Sigmoid colon (tissue), 7 donors: ENCODE measurements around the gene SMIM36. TPM values are rescaled to one million over a fixed set of nuclear protein-coding genes. Genes with fewer than 3 reads are reported as not detected.
A peak's percentile ranks its signal among the peaks of the same experiment; 100 is the strongest.

ENCODE experiments used
- DNase-seq: peaks from one replicate; pipeline ENCODE4 v3.0.0-alpha.2; 2019
- H3K27ac ChIP-seq, 4 donors: fragments of 200-600 bp; sonication (generic); one replicate each; pipeline ENCODE4 v1.5.1; 2016 to 2019; ENCODE audit warnings: mild to moderate bottlenecking in 1 of 4
- H3K27me3 ChIP-seq, 3 donors: fragments of 200-600 bp; sonication (generic); one replicate each; pipeline ENCODE4 v1.5.1; 2019; ENCODE audit warnings: mild to moderate bottlenecking in 1 of 3
- H3K36me3 ChIP-seq, 4 donors: fragments of 200-600 bp; sonication (generic); one replicate each; pipeline ENCODE4 v1.5.1; 2016 to 2019
- H3K4me1 ChIP-seq, 4 donors: fragments of 200-600 bp; sonication (generic); one replicate each; pipeline ENCODE4 v1.5.1; 2017 to 2019
- H3K4me3 ChIP-seq, 4 donors: fragments of 200-600 bp; sonication (generic); one replicate each; pipeline ENCODE4 v1.5.1; 2017 to 2019; ENCODE audit warnings: mild to moderate bottlenecking in 2 of 4, moderate library complexity in 1 of 4
- H3K9me3 ChIP-seq, 4 donors: fragments of 200-600 bp in 3 of 4; sonication (generic) in 3 of 4; one replicate each; pipeline versions ENCODE4 v1.5.1 to v1.6.1; 2013 to 2019
- EP300 ChIP-seq, 4 donors: sonication (generic); formaldehyde crosslinking; IDR thresholded peaks; one replicate each; pipeline ENCODE4 v1.6.1; 2017; ENCODE audit warnings: antibody characterized with exemption in 4 of 4
- POLR2A ChIP-seq, 2 donors: fragments of 450-650 bp; IDR thresholded peaks; one replicate each; pipeline ENCODE4 v1.6.1; 2016; ENCODE audit warnings: antibody characterized with exemption in 2 of 2, mild to moderate bottlenecking in 2 of 2, moderate library complexity in 2 of 2
- POLR2AphosphoS5 ChIP-seq, 4 donors: sonication (generic); formaldehyde crosslinking; IDR thresholded peaks; one replicate each; pipeline ENCODE4 v1.6.1; 2017; ENCODE audit warnings: antibody characterized with exemption in 4 of 4
- WGBS, 2 donors: extraction: QIAGEN DNeasy Blood & Tissue Kit; methylation state at CpG; one replicate each; pipeline ENCODE4 v1.1.7; 2013; 5-methylcytosine and 5-hydroxymethylcytosine counted together
- intact Hi-C: fragments of 100-400 bp; cut with DNase I; formaldehyde crosslinking; loops from one replicate; pipeline ENCODE4 v1.15.1; 2023
- polyA plus RNA-seq, 3 donors: library from polyadenylated mRNA; stranded (reverse); fragments of 200-250 nt; gene quantifications; one replicate each; pipeline ENCODE4 v1.2.3, GENCODE V29; 2013
- total RNA-seq, 4 donors: library from RNA; depleted of rRNA; stranded (reverse); fragments of >200 nt; gene quantifications; one replicate each; pipeline ENCODE4 v1.1.0, GENCODE V29; 2016
- TF ChIP-seq, protein P1 (sequence below), 4 experiments: fragments of 450-650 bp in 3 of 4; fragments of 200-600 bp in 1 of 4; IDR thresholded peaks; one replicate each; pipeline ENCODE4 v1.5.1; 2016 to 2019; ENCODE audit warnings: antibody characterized with exemption in 4 of 4, mild to moderate bottlenecking in 3 of 4, moderate library complexity in 2 of 4
- donor health status: healthy with polysubstance abuse.
- donor health status: Bipolar disorder and iron deficiency.
- donor health status: healthy.

Gene SMIM36
- total and polyA plus RNA-seq, 7 donors, result not detected

DNA sequence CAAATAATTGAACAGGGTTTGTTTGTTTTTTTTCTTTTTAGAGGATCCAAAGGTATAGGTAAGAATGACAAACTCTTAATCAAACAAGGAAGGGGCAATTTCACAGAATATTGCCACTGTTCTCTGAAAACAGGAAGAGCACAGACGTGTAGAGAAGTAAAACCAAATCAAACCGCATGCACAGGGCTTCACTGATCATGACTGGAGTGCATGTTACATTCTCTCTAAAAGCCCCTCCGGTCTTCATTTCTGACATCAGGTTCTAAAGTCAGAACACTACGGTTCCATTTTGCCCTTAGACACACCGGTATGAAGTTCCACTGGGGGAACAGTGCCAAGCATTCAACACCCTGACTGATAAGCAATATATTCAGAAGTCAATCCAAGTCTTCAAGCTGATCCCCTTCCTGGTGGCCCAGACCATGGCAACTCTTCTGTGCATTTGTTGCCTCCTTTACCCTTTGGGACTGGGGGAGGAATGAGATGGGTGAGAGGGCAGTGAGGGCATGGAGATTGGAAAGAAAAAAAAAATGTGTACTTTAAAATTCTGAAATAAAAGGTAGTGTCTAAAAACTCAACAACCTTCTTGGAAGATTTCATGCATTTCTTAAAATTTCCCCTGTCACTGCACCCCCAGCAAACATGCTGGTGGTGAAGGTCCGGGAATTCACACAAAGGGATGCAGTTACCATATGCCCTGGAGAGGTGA lies 91.0 kb downstream of the SMIM36 start:
- H3K27ac ChIP-seq, result peak overlapping the region; percentile 90 to 97 (median 94)

DNA sequence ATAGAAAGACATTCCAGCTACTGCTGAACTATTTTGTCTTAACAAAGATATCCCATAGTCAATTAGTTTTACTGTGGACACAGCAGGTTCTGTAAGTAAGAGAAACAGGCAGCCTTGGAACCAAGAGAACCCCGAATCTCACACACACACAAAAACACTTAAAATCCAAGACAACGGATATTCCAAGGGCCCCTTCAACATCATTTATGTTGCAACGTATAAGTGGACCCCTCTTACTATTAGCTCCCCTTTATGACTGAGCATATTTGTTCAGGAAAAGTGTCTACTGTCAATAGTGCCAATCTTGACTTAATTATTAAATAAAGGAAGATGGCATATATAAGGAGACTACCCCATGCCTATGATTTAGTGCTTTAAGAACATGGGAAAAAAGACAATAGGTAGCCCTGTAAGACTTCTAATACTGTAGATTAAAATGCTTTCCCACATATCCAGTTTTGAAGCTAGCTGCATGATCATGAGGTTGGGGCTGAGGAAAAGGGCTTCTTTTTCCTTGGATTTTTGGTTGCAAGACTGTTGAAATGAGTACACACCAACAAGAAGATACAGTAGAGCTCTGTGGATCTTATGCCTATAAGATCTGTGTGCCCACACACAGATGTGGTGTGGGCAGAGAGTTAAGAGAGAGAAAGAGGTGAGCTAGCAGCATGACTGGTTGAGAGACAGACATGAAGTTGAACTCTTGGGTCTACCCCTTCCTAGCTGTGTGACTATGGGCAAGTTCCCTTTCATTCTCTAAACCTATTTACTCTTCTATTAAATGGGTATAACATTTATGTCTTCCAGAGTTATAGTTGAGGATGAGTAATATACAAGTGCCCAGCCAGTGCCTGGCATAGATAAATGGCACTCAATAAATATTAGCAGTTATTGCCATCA lies 92.6 kb downstream of the SMIM36 start:
- peak overlapping the region in 2 of 4 donors; percentile 96 to 97 for H3K27ac ChIP-seq
- TF ChIP-seq, protein P1, sequence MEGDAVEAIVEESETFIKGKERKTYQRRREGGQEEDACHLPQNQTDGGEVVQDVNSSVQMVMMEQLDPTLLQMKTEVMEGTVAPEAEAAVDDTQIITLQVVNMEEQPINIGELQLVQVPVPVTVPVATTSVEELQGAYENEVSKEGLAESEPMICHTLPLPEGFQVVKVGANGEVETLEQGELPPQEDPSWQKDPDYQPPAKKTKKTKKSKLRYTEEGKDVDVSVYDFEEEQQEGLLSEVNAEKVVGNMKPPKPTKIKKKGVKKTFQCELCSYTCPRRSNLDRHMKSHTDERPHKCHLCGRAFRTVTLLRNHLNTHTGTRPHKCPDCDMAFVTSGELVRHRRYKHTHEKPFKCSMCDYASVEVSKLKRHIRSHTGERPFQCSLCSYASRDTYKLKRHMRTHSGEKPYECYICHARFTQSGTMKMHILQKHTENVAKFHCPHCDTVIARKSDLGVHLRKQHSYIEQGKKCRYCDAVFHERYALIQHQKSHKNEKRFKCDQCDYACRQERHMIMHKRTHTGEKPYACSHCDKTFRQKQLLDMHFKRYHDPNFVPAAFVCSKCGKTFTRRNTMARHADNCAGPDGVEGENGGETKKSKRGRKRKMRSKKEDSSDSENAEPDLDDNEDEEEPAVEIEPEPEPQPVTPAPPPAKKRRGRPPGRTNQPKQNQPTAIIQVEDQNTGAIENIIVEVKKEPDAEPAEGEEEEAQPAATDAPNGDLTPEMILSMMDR (IDR thresholded peaks at IDR 0.05), result no peak
- no peak for TF ChIP-seq POLR2A (IDR thresholded peaks at IDR 0.05)
- TF ChIP-seq EP300 (IDR thresholded peaks at IDR 0.05), result no peak
- TF ChIP-seq POLR2AphosphoS5 (IDR thresholded peaks at IDR 0.05), result no peak
- intact Hi-C loops, result loop anchor here (5.0 to 10.0 kb wide), 5 partner anchors 66 to 306 kb away; partner anchors contain the start of genes SMIM36 and TMEM100
- no peaks in the 10 kb centered on the region for H3K9me3 ChIP-seq
- H3K27me3 ChIP-seq, result no peaks in the 10 kb centered on the region
- H3K4me1 ChIP-seq, result peaks cover 0 to 57% (median 39%) of the 10 kb centered on the region in 4 donors
- H3K4me3 ChIP-seq, result no peak overlapping the region
- peaks cover 0 to 5% (median 2%) of the 10 kb centered on the region in 4 donors for H3K36me3 ChIP-seq
- WGBS, 2 donors, result 96 to 97% methylated on average over 3 of the region's 3 CpGs
- no peak for DNase-seq

More for the DNA sequence above, 91.0 kb downstream of the SMIM36 start:
- no peak for TF ChIP-seq POLR2AphosphoS5 (IDR thresholded peaks at IDR 0.05)
- TF ChIP-seq, protein P1 (IDR thresholded peaks at IDR 0.05), result no peak
- Histone ChIP-seq H3K9me3 (no peaks in the 10 kb centered on the region), H3K27me3 (no peaks in the 10 kb centered on the region), H3K4me3 (peak overlapping the region; percentile 71 to 97 (median 96)), H3K4me1 (peaks cover 0 to 50% (median 35%) of the 10 kb centered on the region in 4 donors), H3K36me3 (no peaks in the 10 kb centered on the region)
- DNase-seq, result no peak
- WGBS, 2 donors, result 3 to 14% methylated on average over 6 of the region's 6 CpGs
- intact Hi-C loops, result loop anchor here (2.0 to 10.0 kb wide), 2 partner anchors 33 to 155 kb away; partner anchors contain the start of gene HLF

DNA sequence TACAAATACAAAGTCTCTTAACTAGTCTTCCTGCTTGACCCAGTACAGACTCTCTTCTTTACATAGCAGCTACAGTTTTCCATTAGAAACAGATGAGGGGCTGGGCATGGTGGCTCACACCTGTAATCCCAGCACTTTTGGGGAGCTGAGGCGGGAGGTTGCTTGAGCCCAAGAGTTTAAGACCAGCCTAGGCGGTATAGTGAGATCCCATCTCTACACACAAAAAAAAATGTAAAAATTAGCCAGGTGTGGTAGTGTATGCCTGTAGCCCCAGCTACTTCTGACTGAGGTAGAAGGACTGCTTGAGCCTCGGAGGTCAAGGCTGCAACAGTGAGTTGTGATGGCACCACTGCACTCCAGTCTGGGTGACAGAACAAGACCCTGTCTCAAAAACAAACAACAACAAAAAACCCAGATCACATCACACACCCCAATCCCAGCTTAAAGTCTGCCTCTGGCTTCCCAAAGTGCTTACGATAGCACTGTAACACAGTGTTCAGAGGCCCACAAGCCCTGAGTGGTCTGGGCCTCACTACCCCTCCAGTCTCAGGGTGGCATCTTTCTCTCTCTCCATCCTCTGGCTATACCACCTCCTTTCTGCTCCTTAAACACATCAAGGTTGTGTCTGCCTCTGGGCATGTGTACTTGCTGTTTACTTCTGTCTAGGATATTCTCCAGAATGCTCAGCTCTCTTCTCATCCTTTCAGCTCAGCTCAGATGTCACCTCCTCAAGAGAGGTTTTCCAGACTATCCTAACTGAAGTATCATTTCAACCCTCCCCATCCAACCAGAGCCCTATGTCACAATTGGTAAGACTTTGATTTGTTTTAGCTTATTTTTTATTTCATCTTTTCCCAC lies 93.6 kb downstream of the SMIM36 start:
- DNase-seq, result no peak
- 96 to 97% methylated on average over 4 of the region's 4 CpGs for WGBS, 2 donors
- no peaks in the 10 kb centered on the region for H3K9me3 ChIP-seq
- peaks cover 0 to 14% (median 4%) of the 10 kb centered on the region in 4 donors for H3K36me3 ChIP-seq
- no peaks in the 10 kb centered on the region for H3K27me3 ChIP-seq
- TF ChIP-seq POLR2A (IDR thresholded peaks at IDR 0.05), result no peak
- no peak for TF ChIP-seq EP300 (IDR thresholded peaks at IDR 0.05)
- TF ChIP-seq, protein P1 (IDR thresholded peaks at IDR 0.05), result no peak
- TF ChIP-seq POLR2AphosphoS5 (IDR thresholded peaks at IDR 0.05), result no peak
- H3K4me3 ChIP-seq, result no peak overlapping the region
- intact Hi-C loops, result loop anchor here (5.0 to 10.0 kb wide), 5 partner anchors 65 to 307 kb away; partner anchors contain the start of genes SMIM36 and TMEM100
- H3K4me1 ChIP-seq, result peaks cover 0 to 57% (median 39%) of the 10 kb centered on the region in 4 donors
- H3K27ac ChIP-seq, result peak overlapping the region; percentile 4 to 97 (median 59)

DNA sequence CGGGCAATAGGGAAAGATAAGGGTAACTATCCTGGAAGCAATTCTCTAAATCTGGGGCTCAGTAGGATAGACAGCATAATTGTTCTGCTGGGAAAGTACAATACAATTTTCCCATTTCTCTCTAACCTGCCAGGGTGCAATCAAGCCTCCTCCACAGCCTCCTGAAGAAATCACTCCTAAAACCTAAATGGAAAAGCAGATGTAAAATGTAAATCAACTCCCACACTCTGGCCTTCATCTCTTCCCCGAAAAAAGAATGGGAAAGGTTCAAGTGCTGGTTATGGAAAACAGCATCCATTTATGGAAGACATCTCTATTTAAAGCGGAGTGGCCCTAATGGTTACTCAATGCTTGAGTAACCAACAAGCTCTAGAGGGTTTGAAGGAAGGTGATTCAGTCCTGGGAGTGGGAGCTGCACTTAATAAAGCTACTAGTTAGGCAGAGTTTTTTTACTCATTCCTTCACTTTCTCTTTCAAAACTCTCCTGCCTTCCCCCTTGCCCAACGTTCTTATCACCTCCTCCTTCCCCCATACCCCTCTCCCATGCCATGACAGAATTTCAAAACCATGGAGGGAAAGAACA lies 94.7 kb downstream of the SMIM36 start:
- no peak overlapping the region for H3K4me3 ChIP-seq
- H3K27me3 ChIP-seq, result no peaks in the 10 kb centered on the region
- peaks cover 0 to 25% (median 7%) of the 10 kb centered on the region in 4 donors for H3K36me3 ChIP-seq
- no peaks in the 10 kb centered on the region for H3K9me3 ChIP-seq
- H3K4me1 ChIP-seq, result peaks cover 0 to 52% (median 33%) of the 10 kb centered on the region in 4 donors
- 73% methylated on average over 4 of the region's 4 CpGs for WGBS, 2 donors
- intact Hi-C loops, result loop anchor here (5.0 to 10.0 kb wide), 5 partner anchors 64 to 308 kb away; partner anchors contain the start of genes SMIM36 and TMEM100
- DNase-seq, result no peak
- no peak for TF ChIP-seq EP300 (IDR thresholded peaks at IDR 0.05)
- TF ChIP-seq, protein P1 (IDR thresholded peaks at IDR 0.05), result no peak
- TF ChIP-seq POLR2AphosphoS5 (IDR thresholded peaks at IDR 0.05), result no peak
- no peak for TF ChIP-seq POLR2A (IDR thresholded peaks at IDR 0.05)
- peak overlapping the region; percentile 45 to 63 (median 56) for H3K27ac ChIP-seq
